ENCODE measurements around the gene CACNA1A.

GRCh38 chr19:13408889-13409518 is 97.3 kb downstream of the CACNA1A start:
- TF ChIP-seq POLR2A (IDR thresholded peaks at IDR 0.05; ENCODE audit: low read depth, low read length), result no peak
- TF ChIP-seq TAF1 (IDR thresholded peaks at IDR 0.05; ENCODE audit: borderline replicate concordance, low read depth, low read length), result no peak
